A204.1 (cell line): ENCODE data around the gene EID3.
"Not testable (repeated sequence)": the region's sequence is repeated elsewhere in the genome, so short reads cannot be mapped to it uniquely, and the experiment has no call there.

Experiments
- FAIRE-seq: peaks from 2 replicates; lab custom pipeline; 2012; peaks lifted over from hg19 to GRCh38; lab: Jason Lieb, UNC

Gene EID3

GRCh38 chr12:104290320-104290719 lies 13.2 kb upstream of the EID3 start:
- no peak for FAIRE-seq

GRCh38 chr12:104290855-104291254 lies 12.7 kb upstream of the EID3 start:
- no peak for FAIRE-seq

- FAIRE-seq = no peak
Observed at GRCh38 chr12:104291867-104292524, 11.5 kb upstream of the EID3 start.

- FAIRE-seq = no peak
Observed at GRCh38 chr12:104292872-104293794, 10.4 kb upstream of the EID3 start.

GRCh38 chr12:104294158-104294859 lies 9.2 kb upstream of the EID3 start:
- FAIRE-seq = not testable (repeated sequence)

GRCh38 chr12:104294927-104295668 lies 8.4 kb upstream of the EID3 start:
- no peak for FAIRE-seq

GRCh38 chr12:104295954-104296353 lies 7.6 kb upstream of the EID3 start:
- no peak for FAIRE-seq

GRCh38 chr12:104296718-104297117 lies 6.8 kb upstream of the EID3 start:
- FAIRE-seq = no peak

- FAIRE-seq = no peak
Observed at GRCh38 chr12:104297477-104298113, 5.9 kb upstream of the EID3 start.

- FAIRE-seq = no peak
Observed at GRCh38 chr12:104299842-104300481, 3.6 kb upstream of the EID3 start.

GRCh38 chr12:104304261-104305009 lies 896 bp downstream of the EID3 start:
- no peak for FAIRE-seq

GRCh38 chr12:104305349-104305748 lies 1.8 kb downstream of the EID3 start:
- no peak for FAIRE-seq

- no peak for FAIRE-seq
Observed at GRCh38 chr12:104306376-104306775, 2.8 kb downstream of the EID3 start.

- FAIRE-seq = no peak
Observed at GRCh38 chr12:104306943-104307654, 3.6 kb downstream of the EID3 start.

GRCh38 chr12:104307655-104308000 lies 4.1 kb downstream of the EID3 start:
- no peak for FAIRE-seq

- FAIRE-seq = no peak
Observed at GRCh38 chr12:104309446-104309993, 6.0 kb downstream of the EID3 start.

GRCh38 chr12:104310751-104311633 lies 7.5 kb downstream of the EID3 start:
- no peak for FAIRE-seq

- FAIRE-seq = no peak
Observed at GRCh38 chr12:104312202-104312601, 8.7 kb downstream of the EID3 start.

- no peak for FAIRE-seq
Observed at GRCh38 chr12:104312654-104313053, 9.1 kb downstream of the EID3 start.
